SK-N-SH (cell line): Measurements from ENCODE around the gene F8. TPM values are rescaled to one million over a fixed set of nuclear protein-coding genes. Genes with fewer than 3 reads are reported as not detected.

ENCODE experiments used
- CTCF ChIA-PET: fragments of 300-600, 350-600 bp; formaldehyde crosslinking; extraction: SDS; loops from one replicate; lab custom pipeline; 2021; lab: Yijun Ruan, JAX
- POLR2A ChIA-PET: fragments of 350-600 bp; sonication (Branson Sonifier 250); formaldehyde crosslinking; extraction: SDS; loops from one replicate; lab custom pipeline; 2020; ENCODE audit warnings: antibody characterized with exemption, inconsistent platforms; lab: Yijun Ruan, JAX
- DNase-seq: peaks from one replicate; pipeline ENCODE4 v3.0.0; 2012
- H2AFZ ChIP-seq: fragments of 200-600 bp; sonication (generic); 2 replicates; pipeline ENCODE4 v1.8.1; 2016; ENCODE audit warnings: antibody characterized with exemption, mild to moderate bottlenecking, low read depth
- H3F3A ChIP-seq: fragments of 200-600 bp; sonication (generic); replicated peaks from 2 replicates; pipeline ENCODE3; 2016; ENCODE audit warnings: antibody characterized with exemption, mild to moderate bottlenecking; ENCODE audit not compliant: insufficient read depth
- H3K27ac ChIP-seq, 2 experiments: fragments of 200-500 bp in 1 of 2; fragments of 200-600 bp in 1 of 2; sonication (Bioruptor generic) in 1 of 2; sonication (generic), shearing (Covaris generic) in 1 of 2; 2 replicates each; pipeline versions ENCODE4 v1.5.1 to v1.6.1; 2014 to 2016; ENCODE audit warnings: low read depth in 2 of 2, inconsistent platforms in 1 of 2, low read length in 1 of 2, mild to moderate bottlenecking in 1 of 2, mixed read lengths in 1 of 2
- H3K27me3 ChIP-seq: fragments of 200-600 bp; sonication (generic), shearing (Covaris generic); 2 replicates; pipeline ENCODE4 v1.6.1; 2016; ENCODE audit warnings: mixed run types; ENCODE audit not compliant: insufficient read depth
- H3K36me3 ChIP-seq, 2 experiments: fragments of 200-500 bp in 1 of 2; fragments of 200-600 bp in 1 of 2; sonication (Bioruptor generic) in 1 of 2; sonication (generic) in 1 of 2; replicated peaks in 1 of 2; 2 replicates each; pipeline versions ENCODE3 to v1.5.1; 2014 to 2016; ENCODE audit warnings: low read length in 1 of 2, mild to moderate bottlenecking in 1 of 2; ENCODE audit not compliant: insufficient read depth in 2 of 2, control insufficient read depth in 1 of 2
- H3K4me1 ChIP-seq, 2 experiments: fragments of 200-500 bp in 1 of 2; fragments of 200-600 bp in 1 of 2; sonication (Bioruptor generic) in 1 of 2; sonication (generic), shearing (Covaris generic) in 1 of 2; 2 replicates each; pipeline versions ENCODE4 v1.5.1 to v1.6.1; 2014 to 2016; ENCODE audit warnings: low read depth in 1 of 2, low read length in 1 of 2, mixed run types in 1 of 2; ENCODE audit not compliant: insufficient read depth in 2 of 2, control insufficient read depth in 1 of 2
- H3K4me2 ChIP-seq: fragments of 200-600 bp; sonication (generic), shearing (Covaris generic); 2 replicates; pipeline ENCODE4 v1.6.1; 2017; ENCODE audit warnings: mixed run types
- H3K4me3 ChIP-seq, 2 experiments: fragments of 200-500 bp in 1 of 2; fragments of 200-600 bp in 1 of 2; sonication (Bioruptor generic) in 1 of 2; sonication (generic), shearing (Covaris generic) in 1 of 2; 2 replicates each; pipeline versions ENCODE4 v1.5.1 to v1.8.1; 2014 to 2016; ENCODE audit warnings: low read depth in 2 of 2, inconsistent platforms in 1 of 2, low read length in 1 of 2, mild to moderate bottlenecking in 1 of 2, mixed read lengths in 1 of 2, moderate library complexity in 1 of 2
- H3K79me2 ChIP-seq: fragments of 200-600 bp; sonication (generic); 2 replicates; pipeline ENCODE4 v1.8.1; 2017; ENCODE audit warnings: mild to moderate bottlenecking; ENCODE audit not compliant: insufficient read depth
- H3K9ac ChIP-seq: fragments of 200-600 bp; sonication (generic); 2 replicates; pipeline ENCODE4 v1.6.1; 2017; ENCODE audit warnings: mixed run types
- H3K9me2 ChIP-seq: fragments of 200-600 bp; sonication (generic); 2 replicates; pipeline ENCODE4 v1.6.1; 2017; ENCODE audit warnings: mixed run types
- H3K9me3 ChIP-seq: fragments of 200-600 bp; sonication (generic); 2 replicates; pipeline ENCODE4 v1.6.1; 2017; ENCODE audit warnings: mixed run types, mild to moderate bottlenecking, moderate library complexity
- H4K20me1 ChIP-seq: fragments of 200-600 bp; sonication (generic); 2 replicates; pipeline ENCODE4 v1.6.1; 2017; ENCODE audit warnings: mild to moderate bottlenecking, mixed run types; ENCODE audit not compliant: insufficient read depth
- CHD2 ChIP-seq: fragments of 150-350 bp; IDR thresholded peaks from 2 replicates; pipeline ENCODE4 v1.6.1; 2018; ENCODE audit warnings: low read length; ENCODE audit not compliant: partially characterized antibody
- ELF1 ChIP-seq: IDR thresholded peaks from 2 replicates; pipeline ENCODE4 v1.4.0; 2012
- EZH2phosphoT487 ChIP-seq: fragments of 200-600 bp; sonication (generic); IDR thresholded peaks from 2 replicates; pipeline ENCODE4 v1.6.1; 2017; ENCODE audit warnings: low read depth, mixed run types, mild to moderate bottlenecking, antibody characterized with exemption, moderate library complexity, borderline replicate concordance
- FOSL2 ChIP-seq: IDR thresholded peaks from 2 replicates; pipeline ENCODE4 v1.4.0; 2012; ENCODE audit warnings: low read depth, mild to moderate bottlenecking, moderate library complexity, borderline replicate concordance
- FOXM1 ChIP-seq: IDR thresholded peaks from 2 replicates; pipeline ENCODE4 v1.4.0; 2012; ENCODE audit warnings: low read depth, mild to moderate bottlenecking
- GABPA ChIP-seq: IDR thresholded peaks from 2 replicates; pipeline ENCODE4 v1.4.0; 2012; ENCODE audit warnings: low read depth, mild to moderate bottlenecking
- GATA2 ChIP-seq: sonication (generic); formaldehyde crosslinking; IDR thresholded peaks from 2 replicates; pipeline ENCODE4 v1.5.0; 2020; ENCODE audit warnings: mild to moderate bottlenecking, missing genetic modification reagents
- JUND ChIP-seq: IDR thresholded peaks from 2 replicates; pipeline ENCODE4 v1.4.0; 2012
- MAX ChIP-seq: IDR thresholded peaks from 2 replicates; pipeline ENCODE4 v1.4.0; 2012; ENCODE audit warnings: low read depth
- MXI1 ChIP-seq: IDR thresholded peaks from 2 replicates; pipeline ENCODE4 v1.6.1; 2012; ENCODE audit warnings: mild to moderate bottlenecking, low read depth, low read length, improper control_type of control experiment
- NRF1 ChIP-seq: IDR thresholded peaks from 2 replicates; pipeline ENCODE4 v1.6.1; 2012; ENCODE audit warnings: low read depth, mild to moderate bottlenecking, low read length
- RAD21 ChIP-seq: IDR thresholded peaks from 2 replicates; pipeline ENCODE4 v1.6.1; 2012; ENCODE audit warnings: mild to moderate bottlenecking, low read length
- RCOR1 ChIP-seq: fragments of 150-350 bp; IDR thresholded peaks from 2 replicates; pipeline ENCODE4 v1.6.1; 2017; ENCODE audit warnings: antibody characterized with exemption, low read length
- RFX5 ChIP-seq: IDR thresholded peaks from 2 replicates; pipeline ENCODE4 v1.6.1; 2012; ENCODE audit warnings: mild to moderate bottlenecking, improper control_type of control experiment, low read length
- SIN3A ChIP-seq: IDR thresholded peaks from 2 replicates; pipeline ENCODE4 v1.6.1; 2012; ENCODE audit warnings: low read depth, mild to moderate bottlenecking, low read length, moderate library complexity, borderline replicate concordance
- TAF1 ChIP-seq: IDR thresholded peaks from 2 replicates; pipeline ENCODE4 v1.6.1; 2012; ENCODE audit warnings: low read depth, mild to moderate bottlenecking, low read length, moderate library complexity, borderline replicate concordance
- USF2 ChIP-seq: fragments of 150-350 bp; IDR thresholded peaks from 2 replicates; pipeline ENCODE4 v1.6.1; 2017; ENCODE audit warnings: antibody characterized with exemption, low read length, low read depth, borderline replicate concordance
- WGBS: methylation state at CpG from one replicate; pipeline ENCODE4 v1.1.6; 2017; ENCODE audit warnings: low lambda C conversion rate; 5-methylcytosine and 5-hydroxymethylcytosine counted together
- polyA plus RNA-seq, 3 experiments: library from polyadenylated mRNA; depleted of rRNA; stranded (reverse); fragments of >200 nt; gene quantifications; 2 replicates each; pipeline ENCODE4 v1.2.3, GENCODE V29; 2012
- TF ChIP-seq, protein P1 (sequence below): fragments of 200-600 bp; sonication (generic); IDR thresholded peaks from 2 replicates; pipeline ENCODE4 v1.6.1; 2017; ENCODE audit warnings: antibody characterized with exemption, mild to moderate bottlenecking, moderate library complexity
- TF ChIP-seq, protein P2 (sequence below): IDR thresholded peaks from 2 replicates; pipeline ENCODE4 v1.4.0; 2012; ENCODE audit warnings: low read depth, borderline replicate concordance

F8 gene
- polyA plus RNA-seq, 1 of the 3 experiments (the other 2 are of a cell fraction), result 2.5 TPM

- Histone ChIP-seq H3K27ac (no peak overlapping the region), H3K4me3 (no peak overlapping the region), H3K4me1 (peaks cover 4 to 7% of the 10 kb centered on the region in 2 experiments; a peak in 1 of 4 replicates), H3K9ac (no peak overlapping the region), H4K20me1 (no peaks in the 10 kb centered on the region), H3K27me3 (no peaks in the 10 kb centered on the region), H3K79me2 (no peaks in the 10 kb centered on the region), H3F3A (no peaks in the 10 kb centered on the region), H3K36me3 (no peaks in the 10 kb centered on the region), H3K9me2 (no peaks in the 10 kb centered on the region), H3K9me3 (no peaks in the 10 kb centered on the region), H3K4me2 (no peak overlapping the region), H2AFZ (no peak overlapping the region)
- no peak for DNase-seq
- 44% methylated on average over 6 of the region's 6 CpGs for WGBS
- ChIA-PET POLR2A (no interaction called here), CTCF (interaction anchor here (1.0 kb wide), 1 partner anchor 48 kb away, joined by 3 read pairs; no protein-coding TSS in a partner anchor)
- no peak for TF ChIP-seq CHD2
- TF ChIP-seq GATA2 (CRISPR knock-in tag), result no peak
- no peak for TF ChIP-seq JUND
- TF ChIP-seq, protein P1, sequence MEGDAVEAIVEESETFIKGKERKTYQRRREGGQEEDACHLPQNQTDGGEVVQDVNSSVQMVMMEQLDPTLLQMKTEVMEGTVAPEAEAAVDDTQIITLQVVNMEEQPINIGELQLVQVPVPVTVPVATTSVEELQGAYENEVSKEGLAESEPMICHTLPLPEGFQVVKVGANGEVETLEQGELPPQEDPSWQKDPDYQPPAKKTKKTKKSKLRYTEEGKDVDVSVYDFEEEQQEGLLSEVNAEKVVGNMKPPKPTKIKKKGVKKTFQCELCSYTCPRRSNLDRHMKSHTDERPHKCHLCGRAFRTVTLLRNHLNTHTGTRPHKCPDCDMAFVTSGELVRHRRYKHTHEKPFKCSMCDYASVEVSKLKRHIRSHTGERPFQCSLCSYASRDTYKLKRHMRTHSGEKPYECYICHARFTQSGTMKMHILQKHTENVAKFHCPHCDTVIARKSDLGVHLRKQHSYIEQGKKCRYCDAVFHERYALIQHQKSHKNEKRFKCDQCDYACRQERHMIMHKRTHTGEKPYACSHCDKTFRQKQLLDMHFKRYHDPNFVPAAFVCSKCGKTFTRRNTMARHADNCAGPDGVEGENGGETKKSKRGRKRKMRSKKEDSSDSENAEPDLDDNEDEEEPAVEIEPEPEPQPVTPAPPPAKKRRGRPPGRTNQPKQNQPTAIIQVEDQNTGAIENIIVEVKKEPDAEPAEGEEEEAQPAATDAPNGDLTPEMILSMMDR, result no peak
- no peak for TF ChIP-seq ELF1
- TF ChIP-seq FOXM1, result no peak
- no peak for TF ChIP-seq USF2
- no peak for TF ChIP-seq RFX5
- TF ChIP-seq RCOR1, result no peak
- TF ChIP-seq SIN3A, result no peak
- TF ChIP-seq GABPA, result no peak
- no peak for TF ChIP-seq EZH2phosphoT487
- TF ChIP-seq MAX, result no peak
- TF ChIP-seq, protein P2, sequence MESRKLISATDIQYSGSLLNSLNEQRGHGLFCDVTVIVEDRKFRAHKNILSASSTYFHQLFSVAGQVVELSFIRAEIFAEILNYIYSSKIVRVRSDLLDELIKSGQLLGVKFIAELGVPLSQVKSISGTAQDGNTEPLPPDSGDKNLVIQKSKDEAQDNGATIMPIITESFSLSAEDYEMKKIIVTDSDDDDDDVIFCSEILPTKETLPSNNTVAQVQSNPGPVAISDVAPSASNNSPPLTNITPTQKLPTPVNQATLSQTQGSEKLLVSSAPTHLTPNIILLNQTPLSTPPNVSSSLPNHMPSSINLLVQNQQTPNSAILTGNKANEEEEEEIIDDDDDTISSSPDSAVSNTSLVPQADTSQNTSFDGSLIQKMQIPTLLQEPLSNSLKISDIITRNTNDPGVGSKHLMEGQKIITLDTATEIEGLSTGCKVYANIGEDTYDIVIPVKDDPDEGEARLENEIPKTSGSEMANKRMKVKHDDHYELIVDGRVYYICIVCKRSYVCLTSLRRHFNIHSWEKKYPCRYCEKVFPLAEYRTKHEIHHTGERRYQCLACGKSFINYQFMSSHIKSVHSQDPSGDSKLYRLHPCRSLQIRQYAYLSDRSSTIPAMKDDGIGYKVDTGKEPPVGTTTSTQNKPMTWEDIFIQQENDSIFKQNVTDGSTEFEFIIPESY, result no peak
- no peak for TF ChIP-seq TAF1
- TF ChIP-seq NRF1, result no peak
- no peak for TF ChIP-seq MXI1
- TF ChIP-seq FOSL2, result no peak
- no peak for TF ChIP-seq RAD21
These were observed 225.5 kb downstream of the F8 start for GRCh38 chrX:154797006-154797405.
